C4-2B (cell line): Measurements from ENCODE around the gene SELENOO.

Experiments
- H3K27ac ChIP-seq: fragments of 450-650 bp; 2 replicates; pipeline ENCODE4 v1.5.1; 2017
- ZFX ChIP-seq: fragments of 450-650 bp; IDR thresholded peaks from 2 replicates; pipeline ENCODE4 v1.6.1; 2017
- TF ChIP-seq, protein P1 (sequence below): fragments of 450-650 bp; conservative IDR thresholded peaks from 2 replicates; pipeline ENCODE4 v1.5.1; 2017; ENCODE audit warnings: mild to moderate bottlenecking

SELENOO gene

DNA sequence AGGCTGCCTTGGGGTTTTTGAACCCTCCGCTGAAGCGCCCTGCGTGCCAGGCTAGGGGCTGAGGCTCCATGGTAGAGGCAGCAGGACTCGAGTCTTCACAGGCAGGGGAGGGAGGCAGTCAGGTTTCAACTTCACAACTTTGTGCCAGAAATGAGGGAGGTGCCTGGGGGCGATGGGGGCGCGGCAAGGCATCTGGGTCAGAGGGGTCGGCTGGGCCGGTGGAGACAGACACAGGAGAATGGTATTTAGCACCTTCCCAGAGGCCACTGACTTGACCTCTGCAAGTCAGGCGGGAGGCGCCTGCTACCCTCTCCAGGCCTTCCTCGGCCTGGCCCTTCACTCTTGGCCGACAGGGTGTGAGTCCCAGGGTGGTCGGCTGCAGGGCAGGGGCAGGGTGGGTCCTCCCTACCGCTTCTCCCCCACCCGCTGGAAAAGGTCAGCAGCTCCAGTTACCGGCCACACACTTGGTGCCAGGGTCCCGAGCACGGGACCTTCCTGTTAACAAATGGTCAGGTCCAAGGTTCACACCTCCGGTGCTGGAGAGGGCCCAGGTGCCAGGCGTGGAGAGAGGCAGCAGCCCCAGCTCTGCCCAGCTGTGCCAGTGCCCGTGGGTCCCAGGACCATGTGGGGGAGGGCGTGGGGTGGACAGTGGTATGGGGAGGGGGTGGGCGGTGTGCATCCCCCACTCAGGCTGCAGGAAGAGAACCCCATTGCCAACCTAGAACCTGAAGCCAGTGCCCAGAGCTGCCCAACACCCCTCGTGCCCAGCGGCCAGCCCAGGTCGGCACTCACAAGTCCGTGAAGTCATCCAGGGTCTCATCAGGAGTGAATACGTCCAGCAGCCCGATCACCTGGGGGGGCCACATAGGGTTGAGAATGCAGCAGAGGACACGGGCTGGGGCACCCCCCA, 56.9 kb downstream of the SELENOO start:
- no peak for TF ChIP-seq ZFX
- TF ChIP-seq, protein P1, sequence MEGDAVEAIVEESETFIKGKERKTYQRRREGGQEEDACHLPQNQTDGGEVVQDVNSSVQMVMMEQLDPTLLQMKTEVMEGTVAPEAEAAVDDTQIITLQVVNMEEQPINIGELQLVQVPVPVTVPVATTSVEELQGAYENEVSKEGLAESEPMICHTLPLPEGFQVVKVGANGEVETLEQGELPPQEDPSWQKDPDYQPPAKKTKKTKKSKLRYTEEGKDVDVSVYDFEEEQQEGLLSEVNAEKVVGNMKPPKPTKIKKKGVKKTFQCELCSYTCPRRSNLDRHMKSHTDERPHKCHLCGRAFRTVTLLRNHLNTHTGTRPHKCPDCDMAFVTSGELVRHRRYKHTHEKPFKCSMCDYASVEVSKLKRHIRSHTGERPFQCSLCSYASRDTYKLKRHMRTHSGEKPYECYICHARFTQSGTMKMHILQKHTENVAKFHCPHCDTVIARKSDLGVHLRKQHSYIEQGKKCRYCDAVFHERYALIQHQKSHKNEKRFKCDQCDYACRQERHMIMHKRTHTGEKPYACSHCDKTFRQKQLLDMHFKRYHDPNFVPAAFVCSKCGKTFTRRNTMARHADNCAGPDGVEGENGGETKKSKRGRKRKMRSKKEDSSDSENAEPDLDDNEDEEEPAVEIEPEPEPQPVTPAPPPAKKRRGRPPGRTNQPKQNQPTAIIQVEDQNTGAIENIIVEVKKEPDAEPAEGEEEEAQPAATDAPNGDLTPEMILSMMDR = no peak

DNA sequence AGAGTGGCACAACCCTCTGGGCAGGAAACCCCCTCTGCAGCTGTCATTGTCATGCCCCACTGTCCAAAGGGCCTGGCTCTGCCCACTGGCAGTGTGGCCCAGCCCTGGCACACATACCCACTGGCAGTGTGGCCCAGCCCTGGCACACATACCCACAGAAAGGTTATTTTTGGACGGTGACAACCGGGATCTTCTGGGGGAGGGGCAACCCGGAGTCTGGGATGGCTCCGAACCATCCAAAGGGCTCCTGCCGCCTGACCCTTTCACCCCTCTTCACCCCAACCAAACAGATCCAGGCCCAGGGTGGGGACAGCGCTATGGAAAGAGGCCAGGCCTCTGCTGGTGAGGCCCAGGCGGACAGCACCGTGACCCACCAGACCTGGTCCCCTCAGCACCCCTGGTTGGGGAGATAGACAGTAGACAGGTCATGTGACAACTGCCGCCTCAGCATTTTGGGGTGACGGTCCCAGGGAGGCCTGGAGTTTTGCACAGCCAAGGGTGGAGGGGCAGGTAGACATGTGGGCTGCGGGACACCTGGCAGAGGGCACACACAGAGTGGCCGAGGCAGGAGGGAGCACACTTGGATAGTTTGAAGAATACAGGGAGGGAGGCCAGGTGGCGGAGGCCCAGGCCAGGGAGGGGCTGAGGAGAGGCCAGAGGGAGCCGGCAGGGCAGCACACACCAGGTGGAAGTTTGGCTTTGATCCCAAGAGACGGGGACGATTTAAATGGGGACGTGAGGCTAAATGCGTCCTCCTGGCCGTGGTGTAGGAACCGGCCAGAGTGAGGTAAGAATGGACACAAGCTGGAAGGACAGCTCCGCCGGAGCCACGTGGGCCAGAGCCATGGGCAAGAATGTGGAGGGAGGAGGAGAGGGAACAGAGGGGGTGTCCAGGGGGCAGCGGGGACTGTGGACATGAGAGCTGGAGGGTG, 57.8 kb downstream of the SELENOO start:
- peak overlapping the region; percentile 1; the same call in 1 of the 2 replicates for H3K27ac ChIP-seq

More for the DNA sequence above, 56.9 kb downstream of the SELENOO start:
- peak overlapping the region; percentile 1; the same call in 1 of the 2 replicates for H3K27ac ChIP-seq

DNA sequence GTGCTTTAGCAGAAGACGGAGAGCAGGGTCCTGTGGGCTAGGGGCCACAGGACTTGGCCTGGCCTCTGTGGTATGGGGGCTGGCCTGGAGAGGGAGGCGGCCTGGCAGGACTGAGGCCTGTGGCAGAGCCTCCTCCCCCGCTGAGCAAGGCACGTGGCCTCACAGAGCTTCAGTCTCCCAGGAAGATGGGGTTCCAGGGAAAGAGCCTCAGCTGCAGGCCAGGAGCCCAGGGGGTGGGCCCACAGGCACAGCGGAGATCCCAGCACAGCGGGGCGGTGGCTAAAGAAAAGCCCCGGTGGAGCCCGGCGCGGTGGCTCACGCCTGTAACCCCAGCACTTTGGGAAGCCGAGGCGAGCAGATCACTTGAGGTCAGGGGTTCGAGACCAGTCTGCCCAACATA, 58.5 kb downstream of the SELENOO start:
- H3K27ac ChIP-seq = no peak overlapping the region
- TF ChIP-seq ZFX = no peak
- TF ChIP-seq, protein P1 = no peak

More for the DNA sequence above, 57.8 kb downstream of the SELENOO start:
- TF ChIP-seq, protein P1 = no peak
- TF ChIP-seq ZFX = no peak

DNA sequence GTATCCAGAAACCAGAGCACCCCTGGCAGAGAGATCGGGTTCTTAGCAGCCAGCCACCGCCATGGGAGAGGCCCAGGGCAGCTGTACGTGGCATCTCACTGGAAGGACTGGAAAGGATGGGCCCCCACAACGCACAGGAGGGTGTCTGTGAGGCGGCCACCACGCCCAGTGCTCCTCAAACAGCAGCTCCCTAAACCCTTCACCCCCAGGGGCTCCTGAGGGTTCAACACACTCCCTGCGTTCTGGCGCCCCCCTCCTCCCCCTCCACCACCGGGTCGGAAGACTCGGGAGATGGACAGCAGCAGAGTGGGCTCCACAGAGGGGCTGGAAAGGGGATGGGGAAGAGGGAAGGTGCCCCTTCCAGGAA, 59.6 kb downstream of the SELENOO start:
- H3K27ac ChIP-seq = peak overlapping the region; percentile 84
- no peak for TF ChIP-seq ZFX
- TF ChIP-seq, protein P1 = no peak

DNA sequence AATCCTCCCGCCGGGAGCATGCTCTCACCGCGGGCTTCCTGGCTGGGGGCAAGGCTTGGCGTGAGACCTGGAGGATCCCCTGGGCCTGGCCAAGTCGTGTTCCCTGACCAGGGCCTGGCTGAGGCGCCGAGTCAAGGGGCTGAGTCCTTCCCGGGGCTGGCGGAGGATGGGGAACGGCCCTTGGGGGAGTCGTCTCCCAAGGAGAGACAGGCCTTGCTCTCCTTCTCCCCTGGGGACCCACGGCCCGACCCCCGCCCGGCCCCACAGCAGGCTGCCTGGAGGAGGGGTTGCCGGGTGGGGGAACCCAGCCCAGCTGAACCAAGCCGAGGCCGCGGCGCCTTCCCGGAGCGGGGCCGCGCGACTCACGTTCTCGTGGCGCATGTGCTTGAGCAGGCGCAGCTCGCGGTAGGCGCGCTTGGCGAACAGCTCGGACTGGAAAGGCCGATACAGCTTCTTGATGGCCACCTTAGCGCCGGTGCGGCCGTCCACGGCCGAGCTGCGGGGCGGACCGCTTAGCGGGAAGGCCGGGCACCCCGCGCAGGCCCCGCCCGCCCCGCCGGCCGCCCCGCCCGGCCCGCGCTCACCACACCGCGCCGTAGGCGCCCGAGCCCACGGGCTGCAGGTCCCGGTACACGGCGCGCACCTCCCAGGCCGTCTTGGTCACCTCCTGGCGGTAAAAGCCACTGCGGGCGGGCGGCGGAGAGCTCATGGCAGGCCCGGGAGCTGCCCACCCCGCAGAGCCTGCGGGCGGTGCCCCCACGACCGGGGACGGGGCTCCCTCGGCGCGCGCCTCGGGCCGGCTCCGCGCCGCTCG, 60.2 kb downstream of the SELENOO start:
- peak overlapping the region; percentile 84 for H3K27ac ChIP-seq
- peak; percentile 82 for TF ChIP-seq ZFX
- TF ChIP-seq, protein P1 = no peak

DNA sequence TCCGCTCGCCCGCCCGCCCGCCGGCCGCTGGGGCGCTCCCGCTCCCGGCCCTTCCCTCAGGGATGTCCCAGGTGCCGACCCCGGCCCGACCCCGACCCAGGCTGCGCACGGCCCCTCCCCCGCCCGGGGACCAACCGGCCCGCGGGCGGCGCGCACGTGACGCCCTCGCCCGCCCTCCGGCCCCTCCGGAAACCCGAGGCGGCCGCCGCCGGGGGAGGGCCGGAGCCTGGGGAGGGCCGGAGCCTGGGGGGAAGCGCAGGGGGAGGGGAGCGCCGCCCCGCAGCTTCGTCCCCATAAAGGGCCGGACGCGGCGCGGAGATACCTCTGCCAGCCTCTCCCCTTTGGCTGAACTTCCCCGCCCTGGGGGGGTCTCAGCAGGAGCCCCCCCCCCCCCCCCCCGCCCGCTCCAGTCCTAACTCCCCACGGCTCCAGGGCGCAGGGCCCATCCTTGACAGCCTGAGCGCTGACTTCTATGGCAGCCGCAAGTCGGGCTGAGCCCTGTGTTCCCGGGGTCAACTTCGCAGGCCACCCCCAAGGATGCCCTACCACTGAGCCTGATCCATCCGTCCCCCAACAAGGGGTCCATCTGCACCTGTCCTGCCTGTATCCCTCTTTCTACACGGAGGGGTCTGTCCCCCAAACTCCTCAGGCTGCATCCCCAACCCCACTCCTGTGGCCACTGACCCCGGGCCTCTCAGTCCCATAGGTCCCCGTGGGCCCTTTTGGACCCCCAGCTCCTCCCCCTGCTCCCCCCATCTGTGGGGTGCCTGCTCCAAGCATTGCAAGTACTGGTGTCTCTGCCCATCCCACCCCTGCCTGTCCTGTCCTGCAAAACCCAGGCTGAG, 61.0 kb downstream of the SELENOO start, which contains the start of gene MAPK12:
MAPK12 (minus strand) TSS at position 69 of the 845 bp plus-strand sequence. CDS start 174 bp downstream, outside the sequence.
- peak within 1 kb of the TSS; percentile 84 for H3K27ac ChIP-seq
- TF ChIP-seq ZFX = no peak
- TF ChIP-seq, protein P1 = no peak
